SJCRH30 (cell line): ENCODE data around the gene TCF12. TPM values are rescaled to one million over a fixed set of nuclear protein-coding genes. Genes with fewer than 3 reads are reported as not detected.

Source experiments
- DNase-seq, 2 experiments: peaks; one replicate each; pipeline ENCODE4 v3.0.0-alpha.2; 2015 to 2020
- H3K27ac ChIP-seq: fragments of 250-450 bp; sonication (Bioruptor Pico); 2 replicates; pipeline ENCODE4 v1.5.1; 2020; ENCODE audit warnings: mild to moderate bottlenecking, moderate library complexity
- H3K27me3 ChIP-seq: fragments of 250-450 bp; sonication (Bioruptor Pico); 2 replicates; pipeline ENCODE4 v1.5.1; 2020; ENCODE audit warnings: mild to moderate bottlenecking, moderate library complexity
- H3K36me3 ChIP-seq: fragments of 250-450 bp; sonication (Bioruptor Pico); 2 replicates; pipeline ENCODE4 v1.5.1; 2020; ENCODE audit warnings: mild to moderate bottlenecking, moderate library complexity
- H3K4me1 ChIP-seq: fragments of 250-450 bp; sonication (Bioruptor Pico); 2 replicates; pipeline ENCODE4 v1.5.1; 2020; ENCODE audit warnings: mild to moderate bottlenecking, moderate library complexity
- H3K4me3 ChIP-seq: fragments of 250-450 bp; sonication (Bioruptor Pico); 2 replicates; pipeline ENCODE4 v1.5.1; 2020; ENCODE audit warnings: mild to moderate bottlenecking, moderate library complexity
- H3K9me3 ChIP-seq: fragments of 250-450 bp; sonication (Bioruptor Pico); replicated peaks from 2 replicates; pipeline ENCODE4 v1.5.1; 2020; ENCODE audit warnings: mild to moderate bottlenecking, moderate library complexity
- total RNA-seq: library from RNA; depleted of rRNA; stranded (reverse); fragments of >200 nt; shearing (Covaris generic); gene quantifications from 2 replicates; pipeline ENCODE4 v1.2.3, GENCODE V29; 2014

Gene TCF12
- total RNA-seq, 1 experiment from 2014 or later: 173 TPM

DNA sequence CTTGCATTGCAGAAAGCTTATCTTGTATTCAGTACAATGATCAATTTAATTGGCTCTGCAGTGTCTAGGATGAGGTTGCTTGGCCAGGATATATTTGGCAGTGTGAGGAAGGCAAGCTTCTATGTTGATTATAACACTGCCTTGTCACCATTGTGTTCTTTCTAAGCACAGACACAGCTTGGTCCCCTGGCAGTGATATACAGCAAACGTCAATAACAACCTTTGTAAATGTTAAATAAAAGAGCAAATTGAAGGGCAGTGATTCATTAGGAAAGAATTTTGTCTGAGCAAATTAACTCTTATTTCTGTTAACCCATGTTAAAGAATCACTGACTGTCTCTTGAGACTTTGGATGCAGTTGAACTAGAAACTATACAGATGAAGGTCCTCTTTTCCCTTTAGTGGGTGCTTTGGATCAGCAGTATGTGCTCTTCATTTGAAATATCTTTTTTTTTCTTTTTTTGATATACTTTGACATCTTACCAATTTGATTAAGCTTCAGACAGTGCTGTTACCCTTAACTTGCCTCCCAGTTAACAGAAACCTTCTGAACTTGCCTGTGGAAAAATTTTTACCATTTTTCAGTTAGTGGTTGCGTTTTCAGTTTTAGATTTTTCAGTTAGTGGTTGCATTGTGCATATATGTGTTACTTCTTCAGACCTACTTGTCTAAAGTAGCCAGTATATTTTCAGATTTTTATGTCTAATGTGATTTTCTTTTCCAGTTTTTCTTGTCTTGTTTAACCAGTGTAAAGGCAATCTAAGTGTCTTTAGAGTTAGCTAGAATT, 199.8 kb downstream of the TCF12 start:
- Histone ChIP-seq H3K4me1 (peaks cover 4% of the 10 kb centered on the region), H3K36me3 (no peaks in the 10 kb centered on the region), H3K4me3 (no peak overlapping the region), H3K27me3 (no peaks in the 10 kb centered on the region), H3K27ac (no peak overlapping the region), H3K9me3 (no peaks in the 10 kb centered on the region)
- DNase-seq: no peak

DNA sequence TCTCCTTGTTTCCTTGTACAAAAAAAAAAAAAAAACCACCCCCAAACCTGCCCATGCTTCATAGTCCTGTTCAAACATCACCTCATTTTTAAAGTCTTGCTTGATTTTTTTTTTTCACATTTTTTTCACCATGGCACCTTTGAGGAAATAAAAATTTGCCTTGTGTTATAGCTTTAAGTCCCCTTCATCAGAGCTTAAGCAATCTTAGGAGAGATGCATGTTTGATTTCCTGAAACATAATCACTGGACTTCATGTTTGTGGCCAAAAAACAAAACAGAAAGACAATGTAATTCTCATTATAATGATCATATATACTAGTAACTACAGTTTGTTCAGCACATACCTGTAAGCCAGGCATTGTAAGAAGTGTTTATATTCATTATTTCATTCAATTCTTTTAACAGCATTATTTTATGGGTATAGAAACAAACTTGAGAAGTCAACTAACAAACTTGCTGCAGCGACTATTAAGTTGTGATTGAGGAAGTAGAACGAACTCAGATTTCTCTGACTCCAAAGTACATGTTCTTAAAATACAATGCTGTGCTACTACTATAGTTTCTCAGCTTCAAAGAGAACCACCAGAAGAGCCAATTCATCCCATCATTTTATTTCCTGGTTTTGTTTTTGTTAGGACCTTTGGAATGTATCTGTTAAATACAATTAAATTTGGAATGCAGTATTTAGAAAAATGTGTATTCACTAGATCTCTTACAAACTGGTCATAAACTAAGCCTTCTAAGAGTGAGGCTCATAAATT, 203.8 kb downstream of the TCF12 start:
- Histone ChIP-seq H3K27ac (no peak overlapping the region), H3K27me3 (no peaks in the 10 kb centered on the region), H3K36me3 (no peaks in the 10 kb centered on the region), H3K4me1 (peaks cover 2% of the 10 kb centered on the region; the same call in 1 of the 2 replicates), H3K4me3 (no peak overlapping the region), H3K9me3 (no peaks in the 10 kb centered on the region)
- no peak for DNase-seq

DNA sequence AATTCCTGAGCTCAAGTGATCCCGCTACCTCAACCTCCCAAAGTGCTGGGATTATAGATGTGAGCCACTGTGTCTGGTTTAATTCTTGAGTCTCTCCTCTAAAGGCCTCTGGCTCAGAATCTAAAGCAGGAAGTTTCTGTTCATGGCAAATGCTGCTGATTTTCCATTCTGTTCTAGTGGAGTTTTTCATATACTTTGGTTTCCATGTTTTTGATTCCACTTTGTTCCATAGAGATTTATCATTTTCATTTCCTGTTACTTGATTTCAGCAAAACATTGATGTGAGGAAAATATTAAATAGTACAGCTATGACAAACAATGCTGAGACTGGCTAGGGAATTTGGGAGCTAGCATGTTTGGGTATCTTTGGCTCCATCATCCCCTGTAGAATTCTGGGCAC, 205.6 kb downstream of the TCF12 start:
- Histone ChIP-seq H3K36me3 (no peaks in the 10 kb centered on the region), H3K27ac (no peak overlapping the region), H3K4me3 (no peak overlapping the region), H3K9me3 (no peaks in the 10 kb centered on the region), H3K27me3 (no peaks in the 10 kb centered on the region), H3K4me1 (peaks cover 2% of the 10 kb centered on the region; the same call in 1 of the 2 replicates)
- no peak for DNase-seq

DNA sequence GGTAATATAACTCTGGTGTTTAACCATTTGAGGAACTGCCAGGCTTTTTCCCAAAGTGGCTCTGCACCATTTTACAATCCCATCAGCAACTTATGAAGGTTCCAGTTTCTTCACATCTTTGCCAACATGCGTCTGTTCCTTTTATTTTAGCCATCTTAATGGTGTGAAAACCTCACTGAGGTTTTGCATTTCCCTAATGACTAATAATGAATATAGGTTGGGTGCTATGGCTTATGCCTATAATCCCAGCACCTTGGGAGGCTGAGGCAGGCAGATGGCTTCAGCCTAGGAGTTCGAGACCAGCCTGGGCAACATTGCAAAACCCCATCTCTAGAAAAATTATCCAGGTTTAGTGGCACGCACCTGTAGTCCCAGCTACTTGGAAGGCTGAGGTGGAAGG, 210.6 kb downstream of the TCF12 start:
- no peak overlapping the region for H3K27ac ChIP-seq
- no peaks in the 10 kb centered on the region for H3K9me3 ChIP-seq
- H3K36me3 ChIP-seq: no peaks in the 10 kb centered on the region
- DNase-seq: no peak
- H3K4me3 ChIP-seq: no peak overlapping the region
- H3K27me3 ChIP-seq: no peaks in the 10 kb centered on the region
- peaks cover under 1% of the 10 kb centered on the region; the same call in 1 of the 2 replicates for H3K4me1 ChIP-seq

DNA sequence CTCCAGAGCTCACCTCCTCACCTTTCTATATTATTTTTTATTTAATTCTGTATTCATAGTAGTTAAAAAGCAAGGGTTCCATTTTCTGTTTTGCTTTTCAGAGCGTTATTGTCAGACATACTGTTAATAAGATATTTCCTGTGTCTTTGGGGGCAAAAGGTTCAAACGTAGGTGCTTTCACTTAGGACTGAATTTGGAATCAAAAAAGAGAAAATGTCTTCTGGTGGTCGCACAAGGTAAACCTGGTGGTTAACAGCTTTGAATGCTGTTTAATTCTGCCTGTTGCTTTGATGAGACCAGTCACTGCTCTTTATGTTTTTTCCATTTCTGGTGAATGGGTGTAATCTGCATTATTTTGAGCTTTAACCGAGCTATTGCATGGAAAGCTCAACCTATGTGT, 212.5 kb downstream of the TCF12 start:
- H3K27me3 ChIP-seq: no peaks in the 10 kb centered on the region
- no peak overlapping the region for H3K27ac ChIP-seq
- H3K4me3 ChIP-seq: no peak overlapping the region
- DNase-seq: no peak
- H3K4me1 ChIP-seq: peaks cover 18% of the 10 kb centered on the region
- no peaks in the 10 kb centered on the region for H3K36me3 ChIP-seq
- H3K9me3 ChIP-seq: no peaks in the 10 kb centered on the region

DNA sequence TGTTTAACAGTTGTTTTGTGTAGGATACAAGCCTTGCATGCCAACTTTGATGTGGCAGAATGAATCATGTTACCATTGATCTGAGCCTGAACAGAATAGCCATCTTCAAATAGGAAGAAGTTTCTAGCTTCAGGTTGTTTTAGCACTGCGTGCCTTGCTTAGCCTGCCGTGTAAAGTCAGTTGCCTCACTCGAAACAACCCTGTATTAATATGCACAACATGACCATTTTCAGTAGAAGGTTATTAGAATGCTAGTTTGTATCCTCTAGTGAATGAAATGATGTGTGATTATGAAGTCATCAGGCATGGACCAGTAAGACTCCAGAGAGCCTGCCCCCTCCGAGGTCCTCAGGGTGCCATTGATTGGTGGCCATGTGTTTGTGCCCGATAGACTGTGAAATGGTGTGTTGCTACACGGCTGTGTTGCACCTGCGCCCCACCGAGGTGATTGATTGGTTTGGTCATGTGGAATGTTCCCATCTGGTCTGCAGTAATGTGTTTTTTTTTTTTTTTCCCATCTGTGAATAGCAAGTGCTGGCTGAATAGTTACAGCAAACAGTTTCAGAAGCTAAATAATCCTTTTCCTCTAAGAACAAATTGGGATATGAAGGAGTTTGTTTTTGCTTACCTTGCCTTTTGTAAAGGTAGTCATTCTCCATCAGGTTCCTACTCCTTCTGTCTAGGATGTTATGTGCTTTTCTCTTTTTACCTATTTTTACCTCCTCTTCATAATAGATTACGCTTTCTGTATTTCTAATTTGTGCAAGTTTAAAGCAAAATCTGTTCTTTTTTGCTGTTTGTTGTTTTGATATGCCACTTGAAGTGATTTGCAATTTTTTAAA, 214.9 kb downstream of the TCF12 start:
- H3K36me3 ChIP-seq: no peaks in the 10 kb centered on the region
- H3K27ac ChIP-seq: no peak overlapping the region
- no peak for DNase-seq
- H3K27me3 ChIP-seq: no peaks in the 10 kb centered on the region
- peaks cover 21% of the 10 kb centered on the region for H3K4me1 ChIP-seq
- H3K9me3 ChIP-seq: no peaks in the 10 kb centered on the region
- H3K4me3 ChIP-seq: no peak overlapping the region

DNA sequence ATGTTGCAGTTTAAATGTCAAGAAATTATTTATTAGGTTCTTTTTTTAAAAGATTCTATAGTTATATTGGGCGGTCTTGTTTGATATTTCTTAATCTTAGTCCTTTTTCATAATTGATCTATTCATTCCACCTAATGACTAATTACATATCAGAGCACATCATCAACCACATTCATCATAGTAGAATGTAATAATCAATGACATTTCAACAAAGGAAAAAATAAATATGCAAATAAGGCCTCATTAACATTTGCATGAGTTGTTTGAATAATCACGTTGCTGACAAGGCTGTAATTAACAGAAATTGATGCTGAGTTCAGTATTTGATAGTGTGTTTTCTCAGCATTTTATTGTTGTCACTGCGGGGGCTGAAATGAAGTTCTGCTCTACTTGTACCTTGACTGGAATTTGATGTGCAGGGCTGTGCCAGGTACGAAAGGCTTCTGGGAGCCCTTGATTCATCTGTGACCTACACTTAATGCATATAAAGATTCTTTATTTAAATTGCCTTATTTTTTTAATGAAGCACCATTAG, 215.7 kb downstream of the TCF12 start:
- no peaks in the 10 kb centered on the region for H3K9me3 ChIP-seq
- H3K27me3 ChIP-seq: no peaks in the 10 kb centered on the region
- no peak overlapping the region for H3K4me3 ChIP-seq
- DNase-seq: no peak
- peaks cover 21% of the 10 kb centered on the region for H3K4me1 ChIP-seq
- H3K36me3 ChIP-seq: no peaks in the 10 kb centered on the region
- H3K27ac ChIP-seq: peak overlapping the region; percentile 56

DNA sequence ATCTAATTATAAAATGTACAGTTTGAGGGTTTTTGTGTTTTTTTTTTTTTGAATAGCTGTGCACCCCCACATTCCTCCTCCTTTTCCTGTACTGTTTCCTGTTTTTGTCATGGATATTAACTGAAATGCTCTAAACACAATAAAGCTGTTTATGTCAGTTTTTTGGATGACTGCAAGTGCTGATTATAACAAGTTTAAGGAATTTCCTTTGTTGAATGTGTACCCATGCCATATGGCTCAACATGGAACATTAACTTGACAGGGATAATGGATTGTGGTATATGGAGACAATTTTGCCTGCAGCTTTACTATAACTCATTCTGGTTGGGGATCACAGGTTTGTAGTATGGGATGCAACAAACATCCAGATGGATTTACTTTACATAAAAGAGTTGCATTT, 216.4 kb downstream of the TCF12 start:
- Histone ChIP-seq H3K27me3 (no peaks in the 10 kb centered on the region), H3K4me3 (no peak overlapping the region), H3K27ac (peak overlapping the region; percentile 56), H3K36me3 (no peaks in the 10 kb centered on the region), H3K9me3 (no peaks in the 10 kb centered on the region), H3K4me1 (peaks cover 21% of the 10 kb centered on the region)
- peak in 1 of 2 experiments; percentile 66 for DNase-seq

DNA sequence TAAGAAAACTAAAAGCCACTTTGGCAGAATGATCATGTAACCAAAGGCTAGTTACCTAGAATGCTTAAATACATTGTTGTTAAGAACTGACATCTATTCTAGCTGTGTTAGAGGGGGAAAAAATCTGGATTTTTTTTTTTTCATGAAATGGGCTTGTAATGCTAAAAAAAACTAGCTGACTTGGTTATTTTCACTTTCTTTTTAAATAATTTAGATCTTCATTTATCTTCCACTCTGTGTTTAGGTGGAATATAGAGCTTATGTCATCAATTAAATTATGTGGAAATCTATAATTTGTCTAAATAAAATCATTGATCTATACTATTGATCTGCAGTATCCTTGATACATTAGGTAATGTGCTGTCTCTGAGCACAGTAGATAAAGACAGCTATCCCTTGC, 217.4 kb downstream of the TCF12 start:
- H3K4me1 ChIP-seq: peaks cover 21% of the 10 kb centered on the region
- no peak for DNase-seq
- no peaks in the 10 kb centered on the region for H3K36me3 ChIP-seq
- peak overlapping the region; percentile 56; the same call in 1 of the 2 replicates for H3K27ac ChIP-seq
- no peak overlapping the region for H3K4me3 ChIP-seq
- no peaks in the 10 kb centered on the region for H3K9me3 ChIP-seq
- H3K27me3 ChIP-seq: no peaks in the 10 kb centered on the region

DNA sequence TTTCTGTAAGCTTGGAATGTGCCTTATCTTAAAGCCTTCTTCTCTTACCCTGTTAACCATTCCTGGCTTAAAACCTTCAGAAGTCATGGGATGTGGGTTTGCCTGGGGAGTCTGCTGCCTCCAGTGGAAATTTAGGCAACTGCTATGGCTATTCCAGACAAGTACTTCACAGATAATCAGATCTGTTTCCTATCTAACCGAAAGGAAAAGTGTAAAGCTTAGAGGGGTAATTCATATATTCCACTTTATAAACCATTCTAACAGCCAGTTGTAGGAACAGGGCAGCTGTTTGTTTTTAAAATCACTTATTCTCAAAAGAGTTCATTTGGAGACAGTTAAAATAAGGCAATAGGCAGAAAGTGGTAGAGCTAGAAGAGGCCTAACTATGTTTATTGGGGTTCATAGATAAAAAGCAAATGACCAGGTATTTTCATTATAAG, 219.9 kb downstream of the TCF12 start:
- Histone ChIP-seq H3K9me3 (no peaks in the 10 kb centered on the region), H3K4me3 (no peak overlapping the region), H3K27me3 (no peaks in the 10 kb centered on the region), H3K27ac (no peak overlapping the region), H3K4me1 (peaks cover 21% of the 10 kb centered on the region), H3K36me3 (no peaks in the 10 kb centered on the region)
- DNase-seq: peak; percentile 53 to 77

DNA sequence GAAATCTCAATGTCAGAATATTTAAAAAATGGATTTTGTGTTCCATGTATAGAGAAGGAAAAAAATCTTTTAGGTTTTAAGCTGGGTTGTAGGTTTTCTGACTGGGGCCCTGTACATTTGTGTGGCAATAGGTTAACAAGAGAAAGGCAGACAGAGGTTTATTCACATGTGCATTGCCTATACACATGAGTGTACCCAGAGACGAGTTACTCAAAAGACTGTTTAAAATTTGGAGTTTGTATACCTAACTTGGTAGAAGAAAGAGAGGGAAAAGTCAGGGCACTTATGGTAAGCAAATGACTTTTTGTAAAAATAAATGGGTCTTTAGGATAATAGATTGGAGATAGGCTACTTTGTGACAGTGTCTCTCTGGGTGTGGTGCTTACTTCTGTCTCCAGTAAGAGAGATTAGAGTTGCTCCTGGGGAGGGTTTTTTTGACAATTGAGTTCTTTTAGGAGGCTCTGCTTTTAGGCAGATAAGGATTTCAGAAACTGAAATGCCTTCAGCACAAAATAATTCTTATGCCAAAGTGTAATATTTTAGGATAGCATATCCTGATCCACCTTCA, 225.2 kb downstream of the TCF12 start:
- Histone ChIP-seq H3K4me3 (no peak overlapping the region), H3K4me1 (peaks cover 11% of the 10 kb centered on the region; the same call in 1 of the 2 replicates), H3K9me3 (no peaks in the 10 kb centered on the region), H3K36me3 (no peaks in the 10 kb centered on the region), H3K27me3 (no peaks in the 10 kb centered on the region), H3K27ac (no peak overlapping the region)
- DNase-seq: no peak

DNA sequence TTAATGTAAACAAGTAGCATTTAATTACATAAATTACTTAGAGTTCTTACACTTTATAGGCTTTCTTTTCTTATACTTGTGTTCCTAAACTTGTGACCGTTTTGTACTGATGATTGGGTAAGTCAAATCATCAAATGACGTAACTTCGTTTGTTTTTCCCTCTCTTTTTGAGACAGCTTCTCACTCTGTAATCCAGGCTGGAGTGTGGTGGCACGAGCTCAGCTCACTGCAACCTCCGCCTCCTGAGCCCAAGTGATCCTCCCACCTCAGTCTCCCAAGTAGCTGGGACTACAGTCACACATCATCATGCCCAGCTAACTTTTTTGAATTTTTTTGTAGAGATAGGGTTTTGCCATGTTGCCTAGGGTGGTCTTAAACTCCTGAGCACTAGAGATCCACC, 226.0 kb downstream of the TCF12 start:
- Histone ChIP-seq H3K4me1 (peaks cover 11% of the 10 kb centered on the region; the same call in 1 of the 2 replicates), H3K27me3 (no peaks in the 10 kb centered on the region), H3K36me3 (no peaks in the 10 kb centered on the region), H3K4me3 (no peak overlapping the region), H3K9me3 (no peaks in the 10 kb centered on the region), H3K27ac (no peak overlapping the region)
- DNase-seq: no peak

DNA sequence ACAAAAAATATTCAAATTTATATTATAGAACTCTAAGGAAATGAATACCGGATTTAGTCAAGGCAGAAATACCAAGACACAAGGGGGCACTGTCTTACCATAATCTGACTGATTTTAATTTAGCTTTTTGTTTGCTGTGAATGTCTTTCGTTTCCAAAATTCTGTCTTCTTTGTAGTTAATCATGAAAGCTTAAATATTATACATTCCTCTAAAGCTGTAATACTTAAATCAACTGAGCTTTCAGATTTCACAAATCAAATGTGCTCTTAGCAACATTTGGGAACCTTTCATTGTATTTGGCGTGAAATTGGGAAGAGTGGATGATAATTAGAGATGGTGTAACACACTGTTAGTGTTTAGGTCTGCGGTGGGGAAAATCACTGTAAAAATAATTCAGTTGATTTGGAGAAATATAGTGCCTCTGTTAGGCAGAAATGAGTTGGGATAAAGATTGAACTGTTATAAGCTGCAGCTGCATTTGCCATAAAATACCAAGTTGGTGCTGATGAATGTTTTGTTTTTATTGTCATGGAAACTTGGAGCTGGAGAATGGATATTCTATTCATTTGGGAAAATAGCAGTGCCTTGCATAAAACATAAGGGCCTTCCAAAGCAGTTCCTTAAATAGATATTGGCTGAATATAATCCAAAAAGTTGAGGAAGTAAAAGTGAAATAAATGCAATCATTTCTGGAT, 228.2 kb downstream of the TCF12 start:
- peak overlapping the region; percentile 39 for H3K4me3 ChIP-seq
- H3K36me3 ChIP-seq: no peaks in the 10 kb centered on the region; the same call in 1 of the 2 replicates
- H3K27me3 ChIP-seq: no peaks in the 10 kb centered on the region
- H3K4me1 ChIP-seq: peaks cover 11% of the 10 kb centered on the region; the same call in 1 of the 2 replicates
- peak overlapping the region; percentile 62 for H3K27ac ChIP-seq
- peaks cover under 1% of the 10 kb centered on the region for H3K9me3 ChIP-seq
- peak; percentile 20 to 77 for DNase-seq

DNA sequence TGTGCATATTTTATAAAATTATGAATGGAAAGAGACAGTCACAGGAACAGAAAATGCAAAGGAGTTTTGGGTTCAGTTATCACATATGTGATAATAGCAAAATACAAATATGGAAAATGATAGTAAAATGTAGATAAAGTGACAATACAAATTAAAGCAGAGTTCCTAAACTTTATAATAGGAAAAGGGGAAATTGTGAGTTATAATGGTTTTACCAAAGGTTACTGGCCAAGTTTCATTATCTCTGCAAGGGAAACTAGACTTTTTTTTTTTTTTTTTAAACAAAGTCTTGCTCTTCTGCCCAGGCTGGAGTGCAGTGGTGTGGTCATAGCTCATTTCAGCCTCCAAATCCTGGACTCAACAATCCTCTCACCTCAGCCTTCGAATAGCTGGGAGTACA, 229.2 kb downstream of the TCF12 start:
- no peak overlapping the region for H3K27ac ChIP-seq
- H3K4me1 ChIP-seq: peaks cover 11% of the 10 kb centered on the region; the same call in 1 of the 2 replicates
- no peak overlapping the region for H3K4me3 ChIP-seq

More for the DNA sequence above, 229.2 kb downstream of the TCF12 start:
- Histone ChIP-seq H3K36me3 (peaks cover 9% of the 10 kb centered on the region), H3K27me3 (no peaks in the 10 kb centered on the region), H3K9me3 (peaks cover 10% of the 10 kb centered on the region)
- no peak for DNase-seq
